ENCODE measurements around the gene SPPL2B.

- TF ChIP-seq FOSL1 (tag; conservative IDR thresholded peaks at IDR 0.05) (no peak), SIN3B (IDR thresholded peaks at IDR 0.05; ENCODE audit: low read depth) (no peak), PHB2 (IDR thresholded peaks at IDR 0.05; ENCODE audit: low read depth) (no peak), CHD2 (IDR thresholded peaks at IDR 0.05; ENCODE audit: low read depth, low read length) (no peak), ZBTB7A (IDR thresholded peaks at IDR 0.05; ENCODE audit: borderline replicate concordance, control insufficient read depth, low read depth, low read length) (no peak), EZH2 (IDR thresholded peaks at IDR 0.05; ENCODE audit: borderline replicate concordance, low read depth, low read length) (no peak), KLF16 (IDR thresholded peaks at IDR 0.05) (no peak), POLR2G (IDR thresholded peaks at IDR 0.05; ENCODE audit: low read depth, low read length) (no peak), CTCF (IDR thresholded peaks at IDR 0.05 in 2 of 3, conservative IDR thresholded peaks at IDR 0.05 in 1 of 3; ENCODE audit: insufficient read depth in 2 of 3, low read depth in 1 of 3, low read length in 3 of 3) (no peak), ZNF143 (CRISPR knock-in tag; IDR thresholded peaks at IDR 0.05) (no peak), CEBPB (tag; IDR thresholded peaks at IDR 0.05) (no peak), HMG20B (CRISPR knock-in tag; IDR thresholded peaks at IDR 0.05) (no peak)
Measured at GRCh38 chr19:2282862-2283237, 45.6 kb upstream of the SPPL2B start.

Measured in K562 (cell line).